ENCODE results near the gene EIF4E2.

GRCh38 chr2:232563580-232563979, 13.1 kb downstream of the EIF4E2 start:
- TF ChIP-seq CTCF (IDR thresholded peaks at IDR 0.05) (no peak), POLR2A (IDR thresholded peaks at IDR 0.05) (no peak)

Data from esophagus squamous epithelium (tissue), 4 donors.